ENCODE results near the gene PEX7.

DNA sequence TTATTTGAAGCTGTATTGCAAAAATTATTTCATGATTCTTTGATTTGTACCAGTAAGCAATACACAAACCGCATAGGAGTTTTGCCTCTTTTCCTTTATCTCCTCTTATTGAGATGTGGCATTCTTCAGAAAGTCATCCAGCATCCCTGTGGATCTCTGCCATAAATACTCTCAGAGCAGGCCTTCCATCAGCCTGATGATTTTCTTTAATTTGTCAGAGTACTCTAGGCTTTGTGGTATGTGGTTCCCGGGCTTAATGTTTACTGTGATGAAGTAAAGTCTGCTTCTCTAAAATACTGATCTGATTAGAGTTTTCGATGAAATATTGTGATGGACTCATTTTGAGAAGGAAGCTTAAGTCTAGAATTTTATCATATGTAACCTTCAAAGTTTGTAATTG is 68.6 kb downstream of the PEX7 start:
- TF ChIP-seq EZH2 (IDR thresholded peaks at IDR 0.05) (no peak), POLR2AphosphoS5 (IDR thresholded peaks at IDR 0.05; ENCODE audit: borderline replicate concordance, low read depth, low read length) (no peak)

Data from SK-N-MC (cell line).